Measurements from ENCODE around the gene CHPF2. TPM values are rescaled to one million over a fixed set of nuclear protein-coding genes. Genes with fewer than 3 reads are reported as not detected.

Gene CHPF2
- total RNA-seq, 1 donor from 2014 or later = 37.2 TPM

GRCh38 chr7:151255390-151255789, 23.1 kb downstream of the CHPF2 start:
- Histone ChIP-seq H3K36me3 (no peaks in the 10 kb centered on the region), H3K27ac (no peak overlapping the region), H3K27me3 (no peaks in the 10 kb centered on the region), H3K9me3 (no peaks in the 10 kb centered on the region), H3K4me1 (peaks cover 9% of the 10 kb centered on the region), H3K4me3 (no peak overlapping the region)
- intact Hi-C loops (cut with DNase I) = no loop called here
- DNase-seq (no peak), ATAC-seq (no peak)
- TF ChIP-seq, protein P1, sequence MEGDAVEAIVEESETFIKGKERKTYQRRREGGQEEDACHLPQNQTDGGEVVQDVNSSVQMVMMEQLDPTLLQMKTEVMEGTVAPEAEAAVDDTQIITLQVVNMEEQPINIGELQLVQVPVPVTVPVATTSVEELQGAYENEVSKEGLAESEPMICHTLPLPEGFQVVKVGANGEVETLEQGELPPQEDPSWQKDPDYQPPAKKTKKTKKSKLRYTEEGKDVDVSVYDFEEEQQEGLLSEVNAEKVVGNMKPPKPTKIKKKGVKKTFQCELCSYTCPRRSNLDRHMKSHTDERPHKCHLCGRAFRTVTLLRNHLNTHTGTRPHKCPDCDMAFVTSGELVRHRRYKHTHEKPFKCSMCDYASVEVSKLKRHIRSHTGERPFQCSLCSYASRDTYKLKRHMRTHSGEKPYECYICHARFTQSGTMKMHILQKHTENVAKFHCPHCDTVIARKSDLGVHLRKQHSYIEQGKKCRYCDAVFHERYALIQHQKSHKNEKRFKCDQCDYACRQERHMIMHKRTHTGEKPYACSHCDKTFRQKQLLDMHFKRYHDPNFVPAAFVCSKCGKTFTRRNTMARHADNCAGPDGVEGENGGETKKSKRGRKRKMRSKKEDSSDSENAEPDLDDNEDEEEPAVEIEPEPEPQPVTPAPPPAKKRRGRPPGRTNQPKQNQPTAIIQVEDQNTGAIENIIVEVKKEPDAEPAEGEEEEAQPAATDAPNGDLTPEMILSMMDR (IDR thresholded peaks at IDR 0.05) = no peak

DNA sequence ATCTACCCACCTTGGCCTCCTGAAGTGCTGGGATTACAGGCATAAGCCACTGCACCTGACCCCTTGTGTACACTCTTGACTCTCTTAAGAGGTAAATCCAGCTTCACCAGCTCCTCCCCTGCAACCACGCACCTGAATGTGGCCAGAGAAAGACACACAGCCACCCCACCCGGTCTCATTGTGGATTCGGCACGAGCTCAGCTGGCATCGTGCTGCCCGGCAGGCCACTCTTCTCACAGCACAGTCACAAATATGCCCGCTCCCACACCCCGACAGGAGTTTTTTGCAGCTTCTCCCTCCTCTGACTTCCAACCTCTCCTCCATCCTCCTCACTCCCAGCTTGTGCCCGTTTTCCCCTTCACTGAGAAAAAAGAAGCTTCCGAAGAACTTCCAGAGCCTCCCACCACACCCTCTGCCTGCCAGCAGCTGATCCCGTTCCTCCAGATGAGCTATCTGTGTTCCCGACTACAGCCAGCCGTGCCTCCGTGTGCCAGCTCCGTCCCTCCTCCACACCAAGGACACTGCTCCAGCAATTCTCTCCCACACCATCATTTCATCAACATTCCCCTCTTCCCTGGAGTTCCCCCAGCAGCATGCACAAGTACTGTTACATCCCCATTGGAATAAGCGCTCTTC, 24.2 kb downstream of the CHPF2 start:
- Histone ChIP-seq H3K9me3 (no peaks in the 10 kb centered on the region), H3K36me3 (no peaks in the 10 kb centered on the region), H3K27me3 (no peaks in the 10 kb centered on the region), H3K4me1 (no peaks in the 10 kb centered on the region), H3K4me3 (no peak overlapping the region), H3K27ac (no peak overlapping the region)
- intact Hi-C loops (cut with DNase I) = no loop called here
- TF ChIP-seq, protein P1 (IDR thresholded peaks at IDR 0.05) = no peak
- ATAC-seq = no peak
- DNase-seq = no peak

- intact Hi-C loops (cut with DNase I) = no loop called here
- H3K36me3 ChIP-seq = no peaks in the 10 kb centered on the region
- DNase-seq (no peak), ATAC-seq (no peak)
- H3K4me1 ChIP-seq = no peaks in the 10 kb centered on the region
- H3K27ac ChIP-seq = no peak overlapping the region
- H3K4me3 ChIP-seq = no peak overlapping the region
- TF ChIP-seq, protein P1 (IDR thresholded peaks at IDR 0.05) = no peak
- no peaks in the 10 kb centered on the region for H3K27me3 ChIP-seq
- H3K9me3 ChIP-seq = no peaks in the 10 kb centered on the region
These were observed 25.7 kb downstream of the CHPF2 start for GRCh38 chr7:151257990-151258389.

- DNase-seq = no peak
- intact Hi-C loops (cut with DNase I) = no loop called here
- no peak overlapping the region for H3K4me3 ChIP-seq
- no peaks in the 10 kb centered on the region for H3K4me1 ChIP-seq
- TF ChIP-seq, protein P1 (IDR thresholded peaks at IDR 0.05) = no peak
- no peaks in the 10 kb centered on the region for H3K27me3 ChIP-seq
- H3K36me3 ChIP-seq = no peaks in the 10 kb centered on the region
- no peaks in the 10 kb centered on the region for H3K9me3 ChIP-seq
- H3K27ac ChIP-seq = no peak overlapping the region
- no peak for ATAC-seq
These were observed 28.2 kb downstream of the CHPF2 start for GRCh38 chr7:151260471-151260870.

DNA sequence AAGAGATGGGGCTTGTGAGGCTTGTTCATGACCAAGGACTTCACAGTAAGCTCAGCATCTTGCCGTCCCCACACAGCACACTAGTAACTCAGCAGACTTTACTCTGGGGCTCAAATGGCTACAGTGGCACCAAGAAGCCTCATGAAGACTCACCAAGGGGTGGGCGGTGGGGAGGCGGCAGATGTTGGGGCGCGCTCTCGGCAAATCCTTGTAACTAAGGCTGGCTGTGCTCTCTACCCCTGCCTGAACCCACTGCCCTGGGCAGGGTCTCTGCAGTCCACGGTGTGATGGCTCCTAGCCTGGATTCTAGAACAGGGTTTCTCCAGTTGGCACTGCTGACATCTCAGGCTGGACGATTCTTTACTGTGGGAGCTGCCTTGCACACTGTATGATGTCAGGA, 28.6 kb downstream of the CHPF2 start:
- TF ChIP-seq, protein P1 (IDR thresholded peaks at IDR 0.05) = no peak
- no peak overlapping the region for H3K27ac ChIP-seq
- ATAC-seq (no peak), DNase-seq (peak; percentile 54)
- intact Hi-C loops (cut with DNase I) = no loop called here
- H3K36me3 ChIP-seq = no peaks in the 10 kb centered on the region
- H3K9me3 ChIP-seq = no peaks in the 10 kb centered on the region
- H3K27me3 ChIP-seq = no peaks in the 10 kb centered on the region
- H3K4me1 ChIP-seq = no peaks in the 10 kb centered on the region
- no peak overlapping the region for H3K4me3 ChIP-seq

- intact Hi-C loops (cut with DNase I) = no loop called here
- DNase-seq (peak; percentile 48), ATAC-seq (no peak)
- Histone ChIP-seq H3K4me3 (no peak overlapping the region), H3K9me3 (no peaks in the 10 kb centered on the region), H3K27me3 (no peaks in the 10 kb centered on the region), H3K4me1 (no peaks in the 10 kb centered on the region), H3K27ac (no peak overlapping the region), H3K36me3 (no peaks in the 10 kb centered on the region)
- TF ChIP-seq, protein P1 (IDR thresholded peaks at IDR 0.05) = no peak
These were observed 29.2 kb downstream of the CHPF2 start for GRCh38 chr7:151261529-151261928.
